ENCODE data around the gene DARS1. TPM values are rescaled to one million over a fixed set of nuclear protein-coding genes. Genes with fewer than 3 reads are reported as not detected.

DARS1 gene
- total and polyA plus RNA-seq, 2 of the 13 experiments (the other 11 are each of a cell fraction or from before 2014, with no cell fraction given) = 149 to 230 TPM

- ChIA-PET POLR2A (no interaction called here), CTCF (ENCODE audit: low intra/inter-chr PET ratio, low total read pairs) (no interaction called here)
- no peak overlapping the region for H3K4me3 ChIP-seq (replicated peaks in 1 of 3; ENCODE audit: insufficient read depth in 1 of 3, low read depth in 2 of 3, low read length in 3 of 3)
- no peak overlapping the region for H3K27ac ChIP-seq (ENCODE audit: extremely low read length, insufficient read depth, low read length)
- no peak for DNase-seq (ENCODE audit: low spot score)
- no peaks in the 10 kb centered on the region for H3K79me2 ChIP-seq (ENCODE audit: insufficient read depth, low read length)
- in situ Hi-C loops (cut with HindIII; ENCODE audit: extremely low pct_ligation_motif_present, low pct_unique_long_range_greater_than_20kb) = no loop called here
- H2AFZ ChIP-seq (ENCODE audit: low read length) = no peak overlapping the region
- peaks cover 2 to 16% of the 10 kb centered on the region in 2 experiments; a peak in 4 of 5 replicates for H3K36me3 ChIP-seq (replicated peaks in 1 of 2; ENCODE audit: control insufficient read depth in 1 of 2, insufficient read depth in 2 of 2, low read length in 2 of 2)
- BruUV-seq (replicated peaks) = no TSS peak
- peaks cover 7% of the 10 kb centered on the region; the same call in 1 of the 2 replicates for H3K4me1 ChIP-seq (ENCODE audit: insufficient read depth, low read length)
- intact Hi-C loops (cut with micrococcal nuclease; ENCODE audit: unreplicated experiment) = no loop called here
- TF ChIP-seq TERF1 (CRISPR knock-in tag; IDR thresholded peaks at IDR 0.05) (no peak), GABPB1 (CRISPR knock-in tag; IDR thresholded peaks at IDR 0.05) (no peak), NR2F6 (IDR thresholded peaks at IDR 0.05) (no peak), NR2F6 (CRISPR knock-in tag; IDR thresholded peaks at IDR 0.05) (no peak), HOXA9 (CRISPR knock-in tag; IDR thresholded peaks at IDR 0.05; ENCODE audit: borderline replicate concordance) (no peak), ELF4 (CRISPR knock-in tag; IDR thresholded peaks at IDR 0.05; ENCODE audit: borderline replicate concordance) (no peak), SMYD3 (CRISPR knock-in tag; IDR thresholded peaks at IDR 0.05) (no peak), PRPF4 (IDR thresholded peaks at IDR 0.05; ENCODE audit: low read depth, low read length, poor library complexity, severe bottlenecking) (no peak), RERE (CRISPR knock-in tag; IDR thresholded peaks at IDR 0.05; ENCODE audit: low read depth) (no peak)
- no peak overlapping the region for H3K9ac ChIP-seq (ENCODE audit: insufficient read depth, low read depth, low read length)
- 94% methylated on average over 3 of the region's 3 CpGs for WGBS (ENCODE audit: low lambda C conversion rate)
- H4K20me1 ChIP-seq (ENCODE audit: insufficient read depth, low read length) = no peaks in the 10 kb centered on the region
- H3K27me3 ChIP-seq (ENCODE audit: control insufficient read depth in 1 of 2, insufficient read depth in 2 of 2, low read length in 2 of 2) = no peaks in the 10 kb centered on the region
- no peak for FAIRE-seq
- H3K4me2 ChIP-seq (ENCODE audit: low read depth, low read length) = no peak overlapping the region
- no peak for ATAC-seq
- H3K9me3 ChIP-seq (ENCODE audit: low read length) = no peaks in the 10 kb centered on the region
Measured at GRCh38 chr2:135903650-135904049, 81.8 kb downstream of the DARS1 start.
